B cell (primary cell): ENCODE data around the gene MUC4. TPM values are rescaled to one million over a fixed set of nuclear protein-coding genes. Genes with fewer than 3 reads are reported as not detected.
"Not testable (repeated sequence)": the region's sequence is repeated elsewhere in the genome, so short reads cannot be mapped to it uniquely, and the experiment has no call there.

Source experiments
- ATAC-seq: fragments of 200-7000 bp; cut with Tn5 transposase; one replicate; pipeline ENCODE4 v1.10.0; 2021; ENCODE audit warnings: low read depth, mild to moderate bottlenecking, moderate number of reproducible peaks, moderate library complexity
- CTCF ChIA-PET: fragments of 350-600 bp; sonication (Branson Sonifier 250); formaldehyde crosslinking; loops from one replicate; lab custom pipeline; 2021; ENCODE audit warnings: antibody characterized with exemption, inconsistent platforms; lab: Charles Lee
- POLR2A ChIA-PET: fragments of 350-600 bp; sonication (Branson Sonifier 250); formaldehyde crosslinking; loops from one replicate; lab custom pipeline; 2021; ENCODE audit warnings: antibody characterized with exemption; lab: Charles Lee
- DNase-seq: peaks from one replicate; pipeline ENCODE4 v3.0.0; 2013
- H2AFZ ChIP-seq: 2 replicates; pipeline ENCODE4 v1.6.1; 2012; ENCODE audit warnings: mild to moderate bottlenecking, low read depth, low read length; ENCODE audit not compliant: insufficient read depth, poor library complexity, severe bottlenecking
- H3K27ac ChIP-seq, 2 donors: 1 replicate in 1 of 2; 2 replicates in 1 of 2; pipeline ENCODE4 v1.5.1; 2012 to 2013; ENCODE audit warnings: low read length in 2 of 2, mild to moderate bottlenecking in 2 of 2, moderate library complexity in 1 of 2
- H3K27me3 ChIP-seq, 4 experiments: fragments of 200-600 bp in 1 of 4; sonication (generic) in 1 of 4; replicated peaks in 1 of 4; 1 replicate in 2 of 4; 2 replicates in 2 of 4; pipeline versions ENCODE4 v1.6.1 to v1.7.0; 2013 to 2016; ENCODE audit warnings: low read length in 3 of 4, mild to moderate bottlenecking in 2 of 4, mixed read lengths in 1 of 4, moderate library complexity in 1 of 4; ENCODE audit not compliant: insufficient read depth in 4 of 4, control insufficient read depth in 3 of 4; ENCODE audit errors: control extremely low read depth in 1 of 4
- H3K36me3 ChIP-seq, 2 experiments: replicated peaks in 1 of 2; 1 replicate in 1 of 2; 2 replicates in 1 of 2; pipeline versions ENCODE4 v1.6.1 to v1.7.1; 2013; ENCODE audit warnings: low read length in 1 of 2; ENCODE audit not compliant: insufficient read depth in 2 of 2, control insufficient read depth in 1 of 2; ENCODE audit errors: control extremely low read depth in 1 of 2, extremely low read depth in 1 of 2
- H3K4me1 ChIP-seq, 2 donors: fragments of 200-600 bp in 1 of 2; sonication (generic) in 1 of 2; 1 replicate in 1 of 2; 2 replicates in 1 of 2; pipeline versions ENCODE4 v1.5.1 to v1.6.1; 2013 to 2017; ENCODE audit warnings: low read length in 2 of 2; ENCODE audit not compliant: control insufficient read depth in 2 of 2, insufficient read depth in 2 of 2
- H3K4me2 ChIP-seq: replicated peaks from 2 replicates; pipeline ENCODE3; 2012; ENCODE audit warnings: mild to moderate bottlenecking, low read depth, low read length; ENCODE audit not compliant: poor library complexity, severe bottlenecking
- H3K4me3 ChIP-seq, 5 experiments: fragments of 200-600 bp in 1 of 5; sonication (generic) in 1 of 5; 1 replicate in 3 of 5; 2 replicates in 2 of 5; pipeline versions ENCODE4 v1.5.1 to v1.7.0; 2011 to 2016; ENCODE audit warnings: low read length in 4 of 5, mild to moderate bottlenecking in 4 of 5, low read depth in 2 of 5, control low read depth in 1 of 5, moderate library complexity in 1 of 5; ENCODE audit not compliant: insufficient read depth in 1 of 5; ENCODE audit errors: control extremely low read depth in 1 of 5, extremely low read depth in 1 of 5
- H3K79me2 ChIP-seq: fragments of 200-600 bp; sonication (generic); one replicate; pipeline ENCODE4 v1.6.0; 2016; ENCODE audit warnings: low read length; ENCODE audit not compliant: control insufficient read depth, insufficient read depth
- H3K9ac ChIP-seq: fragments of 200-600 bp; sonication (generic); 2 replicates; pipeline ENCODE4 v1.6.1; 2017; ENCODE audit warnings: mild to moderate bottlenecking, low read length, moderate library complexity
- H3K9me3 ChIP-seq, 3 donors: one replicate each; pipeline versions ENCODE4 v1.6.1 to v1.7.1; 2013; ENCODE audit warnings: low read length in 2 of 3; ENCODE audit not compliant: control insufficient read depth in 2 of 3, insufficient read depth in 1 of 3; ENCODE audit errors: control extremely low read depth in 1 of 3
- H4K20me1 ChIP-seq: 2 replicates; pipeline ENCODE4 v1.6.0; 2012; ENCODE audit warnings: mild to moderate bottlenecking, low read length; ENCODE audit not compliant: insufficient read depth, control insufficient read depth, poor library complexity, severe bottlenecking
- H3K27ac Mint-ChIP-seq: one replicate; pipeline ENCODE4 v1.8.0; 2021; ENCODE audit warnings: mixed read lengths
- H3K27me3 Mint-ChIP-seq: one replicate; pipeline ENCODE4 v1.8.0; 2021; ENCODE audit warnings: mixed read lengths
- H3K4me1 Mint-ChIP-seq: one replicate; pipeline ENCODE4 v1.8.0; 2021; ENCODE audit warnings: mixed read lengths
- H3K4me3 Mint-ChIP-seq: one replicate; pipeline ENCODE4 v1.8.0; 2021; ENCODE audit warnings: mixed read lengths
- H3K9me3 Mint-ChIP-seq: one replicate; pipeline ENCODE4 v1.8.0; 2022; ENCODE audit warnings: mixed read lengths; ENCODE audit not compliant: insufficient read depth
- CTCF ChIP-seq: fragments of 200-600 bp; IDR thresholded peaks from one replicate; pipeline ENCODE4 v1.8.0; 2022; ENCODE audit warnings: antibody characterized with exemption, mild to moderate bottlenecking
- EZH2 ChIP-seq: IDR thresholded peaks from 2 replicates; pipeline ENCODE4 v1.6.1; 2012; ENCODE audit warnings: borderline replicate concordance, low read depth, mild to moderate bottlenecking, moderate library complexity, low read length; ENCODE audit not compliant: insufficient read depth, poor library complexity, severe bottlenecking
- WGBS: methylation state at CpG from one replicate; pipeline ENCODE4 v1.1.5; 2013; ENCODE audit warnings: missing lambda C conversion rate; ENCODE audit not compliant: insufficient coverage; 5-methylcytosine and 5-hydroxymethylcytosine counted together
- intact Hi-C: fragments of 100-400 bp; cut with micrococcal nuclease; formaldehyde crosslinking; loops from one replicate; pipeline ENCODE4 v1.10.0; 2022
- polyA plus RNA-seq: library from polyadenylated mRNA; depleted of rRNA; stranded (reverse); fragments of >200 nt; gene quantifications from 2 replicates; pipeline ENCODE4 v1.2.3, GENCODE V29; 2012
- total RNA-seq, 2 donors: library from RNA; stranded (reverse); fragments of 120-200 nt in 1 of 2; gene quantifications; 1 replicate in 1 of 2; 2 replicates in 1 of 2; pipeline versions ENCODE4 v1.2.3 to v1.2.4, GENCODE V29; 2013 to 2022

The MUC4 gene
- total and polyA plus RNA-seq, 2 donors (not counting 1 experiment from before 2014, with no cell fraction given), result 0.22 to 1.2 TPM

GRCh38 chr3:195796795-195797194 is 14.9 kb downstream of the MUC4 start:
- Histone ChIP-seq H3K27me3 (peaks cover 0 to 9% (median 0%) of the 10 kb centered on the region in 4 experiments), H3K9me3 (peaks cover 0 to 3% (median 0%) of the 10 kb centered on the region in 3 donors), H3K4me3 (no peak overlapping the region), H3K9ac (no peak overlapping the region), H3K79me2 (no peaks in the 10 kb centered on the region), H3K4me2 (no peak overlapping the region), H2AFZ (no peak overlapping the region), H3K27ac (no peak overlapping the region), H4K20me1 (no peaks in the 10 kb centered on the region), H3K36me3 (no peaks in the 10 kb centered on the region), H3K4me1 (peaks cover under 1 to 3% of the 10 kb centered on the region in 2 donors)
- POLR2A ChIA-PET, result no interaction called here
- H3K9me3 Mint-ChIP-seq, result peaks cover 4% of the 10 kb centered on the region
- TF ChIP-seq EZH2 (no peak), CTCF (no peak)
- DNase-seq (no peak), ATAC-seq (no peak)
- intact Hi-C loops, result no loop called here
- H3K27me3 Mint-ChIP-seq, result peaks cover 14% of the 10 kb centered on the region
- H3K4me3 Mint-ChIP-seq, result no peak overlapping the region
- H3K27ac Mint-ChIP-seq, result no peak overlapping the region
- CTCF ChIA-PET, result no interaction called here
- H3K4me1 Mint-ChIP-seq, result peaks cover 5% of the 10 kb centered on the region
- 99% methylated on average over 8 of the region's 11 CpGs for WGBS

GRCh38 chr3:195794708-195795107 is 17.0 kb downstream of the MUC4 start:
- no peak overlapping the region for H3K27ac ChIP-seq
- peaks cover 27% of the 10 kb centered on the region for H3K27me3 Mint-ChIP-seq
- 100% methylated on average over 2 of the region's 8 CpGs for WGBS
- no peak overlapping the region for H3K4me2 ChIP-seq
- ChIA-PET POLR2A (no interaction called here), CTCF (no interaction called here)
- H3K9ac ChIP-seq, result no peak overlapping the region
- H3K27ac Mint-ChIP-seq, result no peak overlapping the region
- peaks cover 4% of the 10 kb centered on the region for H3K9me3 Mint-ChIP-seq
- peaks cover 0 to 3% (median 0%) of the 10 kb centered on the region in 3 donors for H3K9me3 ChIP-seq
- DNase-seq (no peak), ATAC-seq (no peak)
- H2AFZ ChIP-seq, result no peak overlapping the region
- no peak for TF ChIP-seq CTCF
- TF ChIP-seq EZH2, result no peak
- no peaks in the 10 kb centered on the region for H4K20me1 ChIP-seq
- H3K36me3 ChIP-seq, result no peaks in the 10 kb centered on the region
- no peaks in the 10 kb centered on the region for H3K79me2 ChIP-seq
- H3K4me3 Mint-ChIP-seq, result no peak overlapping the region
- intact Hi-C loops, result no loop called here
- H3K4me3 ChIP-seq, result no peak overlapping the region
- H3K27me3 ChIP-seq, result peaks cover 0 to 19% (median 2%) of the 10 kb centered on the region in 4 experiments
- peaks cover 7 to 14% of the 10 kb centered on the region in 2 donors for H3K4me1 ChIP-seq
- H3K4me1 Mint-ChIP-seq, result peaks cover 14% of the 10 kb centered on the region

DNA sequence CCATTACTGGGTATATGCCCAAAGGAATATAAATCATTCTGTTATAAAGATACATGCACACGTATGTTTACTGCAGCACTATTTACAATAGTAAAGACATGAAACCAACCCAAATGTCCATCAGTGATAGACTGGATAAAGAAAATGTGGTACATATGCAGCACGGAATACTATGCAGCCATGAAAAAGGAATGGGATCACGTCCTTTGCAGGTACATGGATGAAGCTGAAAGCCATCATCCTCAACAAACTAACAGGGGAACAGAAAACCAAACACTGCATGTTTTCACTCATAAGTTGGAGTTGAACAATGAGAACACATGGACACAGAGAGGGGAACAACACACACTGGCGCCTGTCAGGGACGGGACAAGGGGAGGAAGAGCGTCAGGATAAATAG is 19.1 kb downstream of the MUC4 start:
- DNase-seq, H3K9ac ChIP-seq, H3K9me3 Mint-ChIP-seq, H4K20me1 ChIP-seq, H3K4me2 ChIP-seq, intact Hi-C loops, POLR2A ChIA-PET, H2AFZ ChIP-seq, H3K4me3 ChIP-seq, H3K4me3 Mint-ChIP-seq, CTCF ChIA-PET, ATAC-seq, H3K79me2 ChIP-seq, H3K36me3 ChIP-seq, H3K27ac Mint-ChIP-seq, H3K27ac ChIP-seq: not testable (repeated sequence)
- Mint-ChIP-seq H3K4me1 (peaks cover 24% of the 10 kb centered on the region), H3K27me3 (peaks cover 35% of the 10 kb centered on the region)
- Histone ChIP-seq H3K4me1 (peaks cover 7 to 22% of the 10 kb centered on the region in 2 donors), H3K9me3 (peaks cover 0 to 10% (median 3%) of the 10 kb centered on the region in 3 donors), H3K27me3 (peaks cover 0 to 19% (median 2%) of the 10 kb centered on the region in 4 experiments)
- 67% methylated on average over 3 of the region's 6 CpGs for WGBS
